ENCODE measurements around the gene FHL5. TPM values are rescaled to one million over a fixed set of nuclear protein-coding genes. Genes with fewer than 3 reads are reported as not detected.

Gene FHL5
- total RNA-seq, 1 donor from 2014 or later: not detected

- H3K9me3 Mint-ChIP-seq: no peaks in the 10 kb centered on the region
These were observed 19.5 kb downstream of the FHL5 start for GRCh38 chr6:96582436-96582835.

GRCh38 chr6:96604420-96604819 is 41.5 kb downstream of the FHL5 start:
- Histone ChIP-seq H3K27ac (no peak overlapping the region), H2AFZ (replicated peaks) (no peak overlapping the region), H3K27me3 (no peaks in the 10 kb centered on the region), H3K4me1 (no peaks in the 10 kb centered on the region), H3K36me3 (no peaks in the 10 kb centered on the region), H3K9ac (no peak overlapping the region), H4K20me1 (ENCODE audit: low read depth) (no peaks in the 10 kb centered on the region), H3F3A (ENCODE audit: low read depth) (no peaks in the 10 kb centered on the region), H3K9me3 (ENCODE audit: low read depth) (no peaks in the 10 kb centered on the region), H3K4me3 (no peak overlapping the region), H3K4me2 (no peak overlapping the region), H3K79me2 (ENCODE audit: low read depth) (no peaks in the 10 kb centered on the region)
- no peak for DNase-seq (ENCODE audit: low spot score)
- Mint-ChIP-seq H3K36me3 (no peaks in the 10 kb centered on the region), H3K27ac (no peak overlapping the region), H3K4me1 (peaks cover 2% of the 10 kb centered on the region), H3K27me3 (ENCODE audit: insufficient read depth, low read depth) (peaks cover 2% of the 10 kb centered on the region), H3K9me3 (no peaks in the 10 kb centered on the region), H3K4me3 (no peak overlapping the region)
- TF ChIP-seq CTCF (IDR thresholded peaks at IDR 0.05) (no peak), EZH2 (IDR thresholded peaks at IDR 0.05) (no peak)

More at GRCh38 chr6:96582436-96582835, 19.5 kb downstream of the FHL5 start:
- Histone ChIP-seq H3K9ac (no peak overlapping the region), H3K4me3 (no peak overlapping the region), H3K27ac (no peak overlapping the region), H3K27me3 (no peaks in the 10 kb centered on the region), H3K4me1 (no peaks in the 10 kb centered on the region), H3K79me2 (ENCODE audit: low read depth) (no peaks in the 10 kb centered on the region), H3K36me3 (no peaks in the 10 kb centered on the region), H3K4me2 (no peak overlapping the region), H3K9me3 (ENCODE audit: low read depth) (no peaks in the 10 kb centered on the region), H2AFZ (replicated peaks) (no peak overlapping the region), H4K20me1 (ENCODE audit: low read depth) (no peaks in the 10 kb centered on the region), H3F3A (ENCODE audit: low read depth) (no peaks in the 10 kb centered on the region)
- Mint-ChIP-seq H3K4me1 (no peaks in the 10 kb centered on the region), H3K27ac (no peak overlapping the region), H3K36me3 (no peaks in the 10 kb centered on the region), H3K4me3 (no peak overlapping the region), H3K27me3 (ENCODE audit: insufficient read depth, low read depth) (no peaks in the 10 kb centered on the region)
- DNase-seq (ENCODE audit: low spot score): no peak
- TF ChIP-seq EZH2phosphoT487 (IDR thresholded peaks at IDR 0.05): no peak
- no peak for TF ChIP-seq EZH2 (IDR thresholded peaks at IDR 0.05)
- no peak for TF ChIP-seq CTCF (IDR thresholded peaks at IDR 0.05)

- H3K27me3 ChIP-seq: no peaks in the 10 kb centered on the region
- Mint-ChIP-seq H3K27me3 (ENCODE audit: insufficient read depth, low read depth) (no peaks in the 10 kb centered on the region), H3K36me3 (no peaks in the 10 kb centered on the region), H3K27ac (no peak overlapping the region), H3K9me3 (no peaks in the 10 kb centered on the region), H3K4me1 (peaks cover 2% of the 10 kb centered on the region), H3K4me3 (no peak overlapping the region)
- no peaks in the 10 kb centered on the region for H3K9me3 ChIP-seq (ENCODE audit: low read depth)
- H3K4me1 ChIP-seq: no peaks in the 10 kb centered on the region
- no peaks in the 10 kb centered on the region for H3F3A ChIP-seq (ENCODE audit: low read depth)
- H4K20me1 ChIP-seq (ENCODE audit: low read depth): no peaks in the 10 kb centered on the region
- no peak overlapping the region for H3K27ac ChIP-seq
- DNase-seq (ENCODE audit: low spot score): no peak
- H3K79me2 ChIP-seq (ENCODE audit: low read depth): no peaks in the 10 kb centered on the region
- no peaks in the 10 kb centered on the region for H3K36me3 ChIP-seq
- no peak overlapping the region for H3K4me3 ChIP-seq
- no peak overlapping the region for H3K9ac ChIP-seq
- TF ChIP-seq EZH2phosphoT487 (IDR thresholded peaks at IDR 0.05) (no peak), CTCF (IDR thresholded peaks at IDR 0.05) (no peak), EZH2 (IDR thresholded peaks at IDR 0.05) (no peak)
- H3K4me2 ChIP-seq: no peak overlapping the region
- no peak overlapping the region for H2AFZ ChIP-seq (replicated peaks)
These were observed 45.1 kb downstream of the FHL5 start for GRCh38 chr6:96608074-96608473.
